MM.1S (cell line): ENCODE data around the gene PRM2.

Experiments used
- DNase-seq: peaks from one replicate; pipeline ENCODE4 v3.0.0-alpha.2; 2015
- H2AFZ ChIP-seq: fragments of 300-600 bp; sonication (generic); 2 replicates; pipeline ENCODE4 v1.6.0; 2016; ENCODE audit warnings: antibody characterized with exemption, low read length
- H3F3A ChIP-seq: fragments of 300-600 bp; sonication (generic); 2 replicates; pipeline ENCODE4 v1.6.1; 2016; ENCODE audit warnings: mild to moderate bottlenecking, antibody characterized with exemption, low read length, moderate library complexity, mixed read lengths; ENCODE audit not compliant: insufficient read depth
- H3K27ac ChIP-seq: fragments of 300-600 bp; sonication (generic); 2 replicates; pipeline ENCODE4 v1.5.1; 2016; ENCODE audit warnings: mild to moderate bottlenecking, low read length
- H3K27me3 ChIP-seq: fragments of 300-600 bp; sonication (generic); replicated peaks from 2 replicates; pipeline ENCODE4 v1.6.0; 2016; ENCODE audit warnings: low read length; ENCODE audit not compliant: insufficient read depth
- H3K36me3 ChIP-seq: fragments of 300-600 bp; sonication (generic); replicated peaks from 2 replicates; pipeline ENCODE4 v1.6.1; 2016; ENCODE audit warnings: mild to moderate bottlenecking, low read length, mixed read lengths; ENCODE audit not compliant: insufficient read depth
- H3K4me1 ChIP-seq: fragments of 300-600 bp; sonication (generic); 2 replicates; pipeline ENCODE4 v1.6.1; 2016; ENCODE audit warnings: low read length, mixed read lengths
- H3K4me2 ChIP-seq: fragments of 300-600 bp; sonication (generic); 2 replicates; pipeline ENCODE4 v1.6.0; 2016; ENCODE audit warnings: low read depth, low read length
- H3K4me3 ChIP-seq: fragments of 300-600 bp; sonication (generic); 2 replicates; pipeline ENCODE4 v1.5.1; 2016; ENCODE audit warnings: low read length, mixed read lengths
- H3K79me2 ChIP-seq: fragments of 300-600 bp; sonication (generic); 2 replicates; pipeline ENCODE4 v1.6.1; 2016; ENCODE audit warnings: mixed run types, low read length, mixed read lengths
- H3K9ac ChIP-seq: fragments of 300-600 bp; sonication (generic); 2 replicates; pipeline ENCODE4 v1.6.1; 2016; ENCODE audit warnings: low read length, mixed read lengths
- H3K9me2 ChIP-seq: fragments of 300-600 bp; sonication (generic); replicated peaks from 2 replicates; pipeline ENCODE4 v1.6.1; 2016; ENCODE audit warnings: mild to moderate bottlenecking, low read length, mixed read lengths; ENCODE audit not compliant: insufficient read depth
- H3K9me3 ChIP-seq: fragments of 300-600 bp; sonication (generic); replicated peaks from 2 replicates; pipeline ENCODE4 v1.6.1; 2016; ENCODE audit warnings: mild to moderate bottlenecking, low read length, mixed read lengths; ENCODE audit not compliant: insufficient read depth
- H4K20me1 ChIP-seq: fragments of 300-600 bp; sonication (generic); 2 replicates; pipeline ENCODE4 v1.6.1; 2016; ENCODE audit warnings: mild to moderate bottlenecking, low read length, moderate library complexity, mixed read lengths; ENCODE audit not compliant: insufficient read depth
- CTCF ChIP-seq: fragments of 300-600 bp; sonication (generic); IDR thresholded peaks from 2 replicates; pipeline ENCODE4 v1.5.1; 2016; ENCODE audit warnings: antibody characterized with exemption, low read length, mixed read lengths
- EZH2 ChIP-seq: fragments of 300-600 bp; sonication (generic); optimal IDR thresholded peaks from 2 replicates; pipeline ENCODE3; 2017; ENCODE audit warnings: low read depth, mild to moderate bottlenecking, antibody characterized with exemption, low read length, mixed read lengths
- EZH2phosphoT487 ChIP-seq: fragments of 300-600 bp; sonication (generic); IDR thresholded peaks from 2 replicates; pipeline ENCODE4 v1.6.1; 2018; ENCODE audit warnings: antibody characterized with exemption, low read length

PRM2 gene

GRCh38 chr16:11322823-11323222 lies 46.5 kb upstream of the PRM2 start:
- TF ChIP-seq EZH2phosphoT487: no peak
- TF ChIP-seq EZH2: no peak
- no peak for TF ChIP-seq CTCF
- no peaks in the 10 kb centered on the region for H4K20me1 ChIP-seq
- H3K9ac ChIP-seq: no peak overlapping the region
- no peak overlapping the region for H3K4me2 ChIP-seq
- H3K9me3 ChIP-seq: no peaks in the 10 kb centered on the region
- DNase-seq: no peak
- peaks cover 4% of the 10 kb centered on the region; the same call in 1 of the 2 replicates for H3F3A ChIP-seq
- H3K9me2 ChIP-seq: no peaks in the 10 kb centered on the region
- H3K4me1 ChIP-seq: peaks cover 9% of the 10 kb centered on the region
- no peaks in the 10 kb centered on the region for H3K27me3 ChIP-seq
- H3K36me3 ChIP-seq: no peaks in the 10 kb centered on the region
- no peak overlapping the region for H3K4me3 ChIP-seq
- no peak overlapping the region for H3K27ac ChIP-seq
- no peaks in the 10 kb centered on the region for H3K79me2 ChIP-seq
- H2AFZ ChIP-seq: no peak overlapping the region

GRCh38 chr16:11321662-11322061 lies 45.4 kb upstream of the PRM2 start:
- H3K9me3 ChIP-seq: no peaks in the 10 kb centered on the region
- H3K27ac ChIP-seq: no peak overlapping the region
- H2AFZ ChIP-seq: no peak overlapping the region
- no peaks in the 10 kb centered on the region for H3K36me3 ChIP-seq
- H3K4me3 ChIP-seq: no peak overlapping the region
- peaks cover 6% of the 10 kb centered on the region; the same call in 1 of the 2 replicates for H3K4me1 ChIP-seq
- no peaks in the 10 kb centered on the region for H4K20me1 ChIP-seq
- no peaks in the 10 kb centered on the region for H3K27me3 ChIP-seq
- no peaks in the 10 kb centered on the region for H3K79me2 ChIP-seq
- no peak overlapping the region for H3K4me2 ChIP-seq
- no peak overlapping the region for H3K9ac ChIP-seq
- TF ChIP-seq EZH2 (no peak), EZH2phosphoT487 (no peak), CTCF (no peak)
- H3F3A ChIP-seq: no peaks in the 10 kb centered on the region
- no peak for DNase-seq
- no peaks in the 10 kb centered on the region for H3K9me2 ChIP-seq

GRCh38 chr16:11320170-11320569 lies 43.9 kb upstream of the PRM2 start:
- Histone ChIP-seq H3K36me3 (no peaks in the 10 kb centered on the region), H3K4me2 (no peak overlapping the region), H4K20me1 (no peaks in the 10 kb centered on the region), H2AFZ (no peak overlapping the region), H3K79me2 (no peaks in the 10 kb centered on the region), H3K27me3 (no peaks in the 10 kb centered on the region), H3K27ac (no peak overlapping the region), H3K4me1 (no peaks in the 10 kb centered on the region), H3K4me3 (no peak overlapping the region), H3K9me2 (no peaks in the 10 kb centered on the region), H3K9me3 (no peaks in the 10 kb centered on the region), H3K9ac (no peak overlapping the region), H3F3A (no peaks in the 10 kb centered on the region)
- no peak for TF ChIP-seq EZH2phosphoT487
- no peak for TF ChIP-seq CTCF
- TF ChIP-seq EZH2: no peak
- no peak for DNase-seq
